Neural cell (in vitro differentiated cells): ENCODE data around the gene TMCO4. TPM values are rescaled to one million over a fixed set of nuclear protein-coding genes. Genes with fewer than 3 reads are reported as not detected.

Source experiments
- H2AFZ ChIP-seq: fragments of 200-600, 300-800 bp; sonication (generic), shearing (Covaris generic); 2 replicates; pipeline ENCODE4 v1.6.0; 2014; ENCODE audit warnings: low read depth, mild to moderate bottlenecking, antibody characterized with exemption, low read length, moderate library complexity
- H3F3A ChIP-seq: fragments of 200-600 bp; shearing (Covaris generic); 2 replicates; pipeline ENCODE4 v1.6.1; 2016; ENCODE audit warnings: mild to moderate bottlenecking, moderate library complexity, mixed read lengths, antibody characterized with exemption, low read length; ENCODE audit not compliant: insufficient read depth, poor library complexity, severe bottlenecking
- H3K27ac ChIP-seq: fragments of 200-600, 300-800 bp; sonication (generic), shearing (Covaris generic); 2 replicates; pipeline ENCODE4 v1.5.1; 2014; ENCODE audit warnings: mild to moderate bottlenecking, low read length, moderate library complexity
- H3K27me3 ChIP-seq: fragments of 300-800, 200-600 bp; sonication (generic), shearing (Covaris generic); 2 replicates; pipeline ENCODE4 v1.6.0; 2014; ENCODE audit warnings: mild to moderate bottlenecking, low read depth, low read length, moderate library complexity; ENCODE audit not compliant: insufficient read depth
- H3K36me3 ChIP-seq: fragments of 300-800, 200-600 bp; sonication (generic), shearing (Covaris generic); 2 replicates; pipeline ENCODE4 v1.5.1; 2014; ENCODE audit warnings: mild to moderate bottlenecking, antibody characterized with exemption, low read length, moderate library complexity; ENCODE audit not compliant: insufficient read depth
- H3K4me2 ChIP-seq: fragments of 300-800, 200-600 bp; sonication (generic), shearing (Covaris generic); 2 replicates; pipeline ENCODE4 v1.6.0; 2014; ENCODE audit warnings: mild to moderate bottlenecking, low read length
- H3K4me3 ChIP-seq: fragments of 300-800, 200-600 bp; sonication (generic), shearing (Covaris generic); 2 replicates; pipeline ENCODE4 v1.5.1; 2014; ENCODE audit warnings: mild to moderate bottlenecking, low read length, moderate library complexity
- H3K79me2 ChIP-seq: fragments of 200-600 bp; shearing (Covaris generic); replicated peaks from 2 replicates; pipeline ENCODE4 v1.6.0; 2014; ENCODE audit warnings: mild to moderate bottlenecking, low read length, moderate library complexity; ENCODE audit not compliant: insufficient read depth
- H3K9ac ChIP-seq: fragments of 300-800, 200-600 bp; sonication (generic), shearing (Covaris generic); 2 replicates; pipeline ENCODE4 v1.6.1; 2016; ENCODE audit warnings: mild to moderate bottlenecking, low read length, mixed read lengths
- H3K9me2 ChIP-seq: fragments of 200-600 bp; shearing (Covaris generic); 2 replicates; pipeline ENCODE4 v1.6.1; 2016; ENCODE audit warnings: mild to moderate bottlenecking, low read length, mixed read lengths; ENCODE audit not compliant: insufficient read depth
- H3K9me3 ChIP-seq: fragments of 200-600, 300-800 bp; sonication (generic), shearing (Covaris generic); 2 replicates; pipeline ENCODE4 v1.6.1; 2016; ENCODE audit warnings: mild to moderate bottlenecking, mixed run types, low read length, moderate library complexity, mixed read lengths
- H4K20me1 ChIP-seq: fragments of 200-600 bp; shearing (Covaris generic); 2 replicates; pipeline ENCODE4 v1.6.1; 2016; ENCODE audit warnings: mild to moderate bottlenecking, mixed run types; ENCODE audit not compliant: insufficient read depth
- EP300 ChIP-seq: fragments of 450-650 bp; conservative IDR thresholded peaks from 2 replicates; pipeline ENCODE4 v1.6.1; 2014; ENCODE audit warnings: antibody characterized with exemption, mild to moderate bottlenecking, moderate library complexity; ENCODE audit not compliant: poor library complexity, severe bottlenecking
- EZH2 ChIP-seq: fragments of 200-600, 300-800 bp; shearing (Covaris generic), sonication (generic); IDR thresholded peaks from 2 replicates; pipeline ENCODE4 v1.6.1; 2014; ENCODE audit warnings: antibody characterized with exemption, low read length, borderline replicate concordance, mild to moderate bottlenecking; ENCODE audit not compliant: insufficient read depth, poor library complexity, severe bottlenecking
- MXI1 ChIP-seq: fragments of 450-650 bp; conservative IDR thresholded peaks from 2 replicates; pipeline ENCODE4 v1.6.1; 2014; ENCODE audit warnings: antibody characterized with exemption, mild to moderate bottlenecking; ENCODE audit not compliant: poor library complexity, severe bottlenecking
- POLR2AphosphoS5 ChIP-seq: IDR thresholded peaks from 2 replicates; pipeline ENCODE4 v1.6.1; 2012
- RAD21 ChIP-seq: fragments of 450-650 bp; conservative IDR thresholded peaks from 2 replicates; pipeline ENCODE4 v1.6.1; 2014; ENCODE audit warnings: antibody characterized with exemption, mild to moderate bottlenecking, moderate library complexity
- SMC3 ChIP-seq: fragments of 450-650 bp; conservative IDR thresholded peaks from 2 replicates; pipeline ENCODE4 v1.6.1; 2014; ENCODE audit warnings: antibody characterized with exemption, mild to moderate bottlenecking, moderate library complexity; ENCODE audit not compliant: poor library complexity
- TAF1 ChIP-seq: IDR thresholded peaks from 2 replicates; pipeline ENCODE4 v1.6.1; 2012; ENCODE audit warnings: low read depth
- polyA plus RNA-seq: library from polyadenylated mRNA; depleted of rRNA; stranded (reverse); fragments of >200 nt; gene quantifications from 2 replicates; pipeline ENCODE4 v1.2.3, GENCODE V29; 2014
- TF ChIP-seq, protein P1 (sequence below): fragments of 450-650 bp; IDR thresholded peaks from 2 replicates; pipeline ENCODE4 v1.5.1; 2014; ENCODE audit warnings: antibody characterized with exemption, mild to moderate bottlenecking, moderate library complexity; ENCODE audit not compliant: poor library complexity, severe bottlenecking
- TF ChIP-seq, protein P2 (sequence below): IDR thresholded peaks from 2 replicates; pipeline ENCODE4 v1.6.1; 2012; ENCODE audit warnings: borderline replicate concordance

TMCO4 gene
- polyA plus RNA-seq, 1 donor from 2014 or later: not detected

DNA sequence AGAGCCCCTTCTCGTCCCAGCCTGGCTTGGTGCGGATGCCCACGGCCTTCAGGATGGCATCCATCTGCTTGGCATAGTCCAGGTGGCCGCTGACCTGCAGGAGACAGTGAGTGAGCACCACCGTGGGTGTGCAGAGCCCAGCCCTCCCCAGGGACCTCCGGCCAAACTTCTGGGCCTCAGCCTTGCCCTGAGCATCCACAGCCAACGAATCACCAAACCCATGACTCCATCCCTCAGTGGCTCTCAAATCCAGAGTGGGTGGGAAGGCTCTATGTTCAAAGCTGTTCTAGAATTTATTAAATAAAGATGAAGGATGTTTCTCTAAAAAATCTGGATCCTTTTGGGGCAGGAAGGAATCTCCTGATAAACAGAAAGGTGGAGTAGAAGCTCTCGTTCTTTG lies 116.4 kb downstream of the TMCO4 start:
- Histone ChIP-seq H3F3A (no peaks in the 10 kb centered on the region), H3K27me3 (no peaks in the 10 kb centered on the region), H3K36me3 (no peaks in the 10 kb centered on the region)

DNA sequence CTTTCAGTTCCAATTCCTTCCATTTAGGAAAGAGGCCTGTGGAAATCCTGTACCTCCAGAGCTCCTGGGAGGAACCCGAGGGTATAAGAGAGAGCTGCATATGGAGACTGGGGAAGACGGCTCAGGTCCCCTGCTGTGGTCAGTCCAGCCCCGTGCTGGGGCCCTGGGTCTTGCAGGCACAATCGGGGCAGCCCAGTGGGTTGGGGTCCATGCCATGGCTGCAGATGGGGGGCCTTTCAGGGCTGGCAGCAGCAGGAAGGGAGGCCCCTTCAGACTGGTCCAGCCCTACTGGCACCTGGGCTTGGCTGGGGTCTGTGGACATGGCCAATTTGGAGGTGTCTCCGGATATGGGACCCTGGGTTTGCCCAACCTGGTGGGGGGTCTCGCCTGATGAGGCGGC lies 116.8 kb downstream of the TMCO4 start:
- Histone ChIP-seq H3K27me3 (no peaks in the 10 kb centered on the region), H4K20me1 (no peaks in the 10 kb centered on the region), H3F3A (no peaks in the 10 kb centered on the region), H3K9ac (no peak overlapping the region), H3K4me2 (no peak overlapping the region), H3K27ac (no peak overlapping the region), H3K36me3 (no peaks in the 10 kb centered on the region), H3K4me3 (no peak overlapping the region), H3K9me2 (no peaks in the 10 kb centered on the region), H2AFZ (no peak overlapping the region), H3K9me3 (no peaks in the 10 kb centered on the region), H3K79me2 (no peaks in the 10 kb centered on the region)
- TF ChIP-seq SMC3 (no peak), EZH2 (no peak), EP300 (no peak), RAD21 (no peak), TAF1 (no peak), POLR2AphosphoS5 (no peak), MXI1 (no peak)
- TF ChIP-seq, protein P1, sequence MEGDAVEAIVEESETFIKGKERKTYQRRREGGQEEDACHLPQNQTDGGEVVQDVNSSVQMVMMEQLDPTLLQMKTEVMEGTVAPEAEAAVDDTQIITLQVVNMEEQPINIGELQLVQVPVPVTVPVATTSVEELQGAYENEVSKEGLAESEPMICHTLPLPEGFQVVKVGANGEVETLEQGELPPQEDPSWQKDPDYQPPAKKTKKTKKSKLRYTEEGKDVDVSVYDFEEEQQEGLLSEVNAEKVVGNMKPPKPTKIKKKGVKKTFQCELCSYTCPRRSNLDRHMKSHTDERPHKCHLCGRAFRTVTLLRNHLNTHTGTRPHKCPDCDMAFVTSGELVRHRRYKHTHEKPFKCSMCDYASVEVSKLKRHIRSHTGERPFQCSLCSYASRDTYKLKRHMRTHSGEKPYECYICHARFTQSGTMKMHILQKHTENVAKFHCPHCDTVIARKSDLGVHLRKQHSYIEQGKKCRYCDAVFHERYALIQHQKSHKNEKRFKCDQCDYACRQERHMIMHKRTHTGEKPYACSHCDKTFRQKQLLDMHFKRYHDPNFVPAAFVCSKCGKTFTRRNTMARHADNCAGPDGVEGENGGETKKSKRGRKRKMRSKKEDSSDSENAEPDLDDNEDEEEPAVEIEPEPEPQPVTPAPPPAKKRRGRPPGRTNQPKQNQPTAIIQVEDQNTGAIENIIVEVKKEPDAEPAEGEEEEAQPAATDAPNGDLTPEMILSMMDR: no peak
- TF ChIP-seq, protein P2, sequence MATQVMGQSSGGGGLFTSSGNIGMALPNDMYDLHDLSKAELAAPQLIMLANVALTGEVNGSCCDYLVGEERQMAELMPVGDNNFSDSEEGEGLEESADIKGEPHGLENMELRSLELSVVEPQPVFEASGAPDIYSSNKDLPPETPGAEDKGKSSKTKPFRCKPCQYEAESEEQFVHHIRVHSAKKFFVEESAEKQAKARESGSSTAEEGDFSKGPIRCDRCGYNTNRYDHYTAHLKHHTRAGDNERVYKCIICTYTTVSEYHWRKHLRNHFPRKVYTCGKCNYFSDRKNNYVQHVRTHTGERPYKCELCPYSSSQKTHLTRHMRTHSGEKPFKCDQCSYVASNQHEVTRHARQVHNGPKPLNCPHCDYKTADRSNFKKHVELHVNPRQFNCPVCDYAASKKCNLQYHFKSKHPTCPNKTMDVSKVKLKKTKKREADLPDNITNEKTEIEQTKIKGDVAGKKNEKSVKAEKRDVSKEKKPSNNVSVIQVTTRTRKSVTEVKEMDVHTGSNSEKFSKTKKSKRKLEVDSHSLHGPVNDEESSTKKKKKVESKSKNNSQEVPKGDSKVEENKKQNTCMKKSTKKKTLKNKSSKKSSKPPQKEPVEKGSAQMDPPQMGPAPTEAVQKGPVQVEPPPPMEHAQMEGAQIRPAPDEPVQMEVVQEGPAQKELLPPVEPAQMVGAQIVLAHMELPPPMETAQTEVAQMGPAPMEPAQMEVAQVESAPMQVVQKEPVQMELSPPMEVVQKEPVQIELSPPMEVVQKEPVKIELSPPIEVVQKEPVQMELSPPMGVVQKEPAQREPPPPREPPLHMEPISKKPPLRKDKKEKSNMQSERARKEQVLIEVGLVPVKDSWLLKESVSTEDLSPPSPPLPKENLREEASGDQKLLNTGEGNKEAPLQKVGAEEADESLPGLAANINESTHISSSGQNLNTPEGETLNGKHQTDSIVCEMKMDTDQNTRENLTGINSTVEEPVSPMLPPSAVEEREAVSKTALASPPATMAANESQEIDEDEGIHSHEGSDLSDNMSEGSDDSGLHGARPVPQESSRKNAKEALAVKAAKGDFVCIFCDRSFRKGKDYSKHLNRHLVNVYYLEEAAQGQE: no peak

More for the DNA sequence above, 116.4 kb downstream of the TMCO4 start:
- Histone ChIP-seq H3K9me3 (no peaks in the 10 kb centered on the region), H3K79me2 (no peaks in the 10 kb centered on the region), H4K20me1 (no peaks in the 10 kb centered on the region), H3K27ac (no peak overlapping the region), H3K9me2 (no peaks in the 10 kb centered on the region), H3K4me3 (no peak overlapping the region), H2AFZ (no peak overlapping the region), H3K9ac (no peak overlapping the region), H3K4me2 (no peak overlapping the region)
- TF ChIP-seq EP300 (no peak), MXI1 (no peak), RAD21 (no peak), TAF1 (no peak), EZH2 (no peak), POLR2AphosphoS5 (no peak), SMC3 (no peak)
- TF ChIP-seq, protein P2: no peak
- TF ChIP-seq, protein P1: no peak
